ENCODE data around the gene KIN. TPM values are rescaled to one million over a fixed set of nuclear protein-coding genes. Genes with fewer than 3 reads are reported as not detected.

Gene KIN
- total RNA-seq, 1 donor from 2014 or later = 4.1 TPM

Other genes starting within 250 kb of the KIN start
- 0.26 and 1.0 TPM in 2 replicates for gene ITIH5, start 121.0 kb downstream of the KIN start, total RNA-seq
- not detected in 2 replicates for gene ITIH2, start 84.7 kb downstream of the KIN start, total RNA-seq
- 246 and 265 TPM in 2 replicates for gene ATP5F1C, start 184 bp upstream of the KIN start, total RNA-seq
- gene TAF3, start 30.5 kb upstream of the KIN start, total RNA-seq = 1.0 and 1.1 TPM in 2 replicates